Upper lobe of left lung (tissue), 6 donors: ENCODE results near the gene LUZP1. TPM values are rescaled to one million over a fixed set of nuclear protein-coding genes. Genes with fewer than 3 reads are reported as not detected.

ENCODE experiments used
- ATAC-seq, 2 donors: fragments of 200-7000 bp; cut with Tn5 transposase; one replicate each; pipeline ENCODE4 v1.9.1; 2022; ENCODE audit warnings: mild to moderate bottlenecking in 2 of 2, moderate library complexity in 2 of 2; ENCODE audit not compliant: low FRiP score in 2 of 2
- DNase-seq, 2 donors: peaks; one replicate each; pipeline ENCODE4 v3.0.0-alpha.2; 2019 to 2020
- H3K27ac ChIP-seq, 4 donors: fragments of 200-600 bp; sonication (generic); one replicate each; pipeline ENCODE4 v1.5.1; 2016 to 2019
- H3K27me3 ChIP-seq, 4 donors: fragments of 200-600 bp; sonication (generic); one replicate each; pipeline ENCODE4 v1.5.1; 2017 to 2019
- H3K36me3 ChIP-seq, 4 donors: fragments of 200-600 bp; sonication (generic); one replicate each; pipeline ENCODE4 v1.5.1; 2016 to 2019
- H3K4me1 ChIP-seq, 4 donors: fragments of 200-600 bp; sonication (generic); one replicate each; pipeline ENCODE4 v1.5.1; 2018 to 2019
- H3K4me3 ChIP-seq, 4 donors: fragments of 200-600 bp; sonication (generic); one replicate each; pipeline ENCODE4 v1.5.1; 2017 to 2019; ENCODE audit warnings: mild to moderate bottlenecking in 2 of 4, moderate library complexity in 1 of 4
- H3K9me3 ChIP-seq, 4 donors: fragments of 200-600 bp; sonication (generic); one replicate each; pipeline ENCODE4 v1.5.1; 2018 to 2019
- EP300 ChIP-seq, 4 donors: sonication (generic); formaldehyde crosslinking; IDR thresholded peaks; one replicate each; pipeline ENCODE4 v1.5.1; 2017; ENCODE audit warnings: antibody characterized with exemption in 4 of 4, control low read depth in 2 of 4
- POLR2A ChIP-seq, 4 donors: fragments of 450-650 bp; IDR thresholded peaks; one replicate each; pipeline ENCODE4 v1.5.1; 2016 to 2017; ENCODE audit warnings: antibody characterized with exemption in 4 of 4, mild to moderate bottlenecking in 2 of 4
- POLR2AphosphoS5 ChIP-seq, 2 donors: sonication (generic); formaldehyde crosslinking; IDR thresholded peaks; one replicate each; pipeline ENCODE4 v1.5.1; 2017; ENCODE audit warnings: antibody characterized with exemption in 2 of 2
- WGBS, 2 donors: methylation state at CpG; one replicate each; pipeline ENCODE4 v1.1.5; 2017 to 2018; 5-methylcytosine and 5-hydroxymethylcytosine counted together
- total RNA-seq, 6 donors: library from RNA; depleted of rRNA in 4 of 6; stranded (reverse); fragments of >200 nt in 4 of 6; gene quantifications; one replicate each; pipeline versions ENCODE4 v1.1.0 to v1.2.1, GENCODE V29; 2016 to 2021
- TF ChIP-seq, protein P1 (sequence below), 6 experiments: fragments of 450-650 bp in 4 of 6; fragments of 200-600 bp in 2 of 6; sonication (generic) in 2 of 6; IDR thresholded peaks; one replicate each; pipeline ENCODE4 v1.5.1; 2016 to 2019; ENCODE audit warnings: antibody characterized with exemption in 6 of 6
- donor health status: DM: no; HTN: no; CAD: no; lungs with moderate emphysema.
- donor health status: DM: no; HTN: yes; CAD: no; lungs with severe emphysema.

LUZP1 gene
- total RNA-seq, 6 donors from 2014 or later = 12.6 to 33.0 (median 21.2) TPM

DNA sequence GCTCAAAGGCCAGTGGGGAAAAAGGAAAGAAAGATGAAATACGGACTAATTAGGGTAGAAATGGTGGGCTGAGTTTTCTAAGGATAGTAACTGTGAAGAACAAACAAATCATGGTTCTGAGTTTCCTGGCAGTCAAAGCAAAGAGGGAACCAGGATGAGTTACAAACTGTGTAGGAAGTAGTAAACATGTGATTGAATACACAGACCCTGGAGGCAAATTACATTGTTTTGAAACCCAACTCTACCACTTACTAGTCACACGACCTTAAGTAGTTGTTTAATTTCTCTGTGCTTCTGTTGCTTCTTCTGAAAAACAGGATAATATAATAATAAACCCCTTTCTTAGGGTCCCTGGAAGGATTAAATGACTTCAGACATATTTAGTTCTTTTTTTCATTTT is 11.2 kb upstream of the LUZP1 start:
- H3K9me3 ChIP-seq = no peaks in the 10 kb centered on the region
- no peaks in the 10 kb centered on the region for H3K27me3 ChIP-seq
- no peak for ATAC-seq
- peaks cover 14 to 38% (median 18%) of the 10 kb centered on the region in 4 donors for H3K4me1 ChIP-seq
- TF ChIP-seq POLR2A (IDR thresholded peaks at IDR 0.05) = no peak
- TF ChIP-seq POLR2AphosphoS5 (IDR thresholded peaks at IDR 0.05) = no peak
- TF ChIP-seq, protein P1, sequence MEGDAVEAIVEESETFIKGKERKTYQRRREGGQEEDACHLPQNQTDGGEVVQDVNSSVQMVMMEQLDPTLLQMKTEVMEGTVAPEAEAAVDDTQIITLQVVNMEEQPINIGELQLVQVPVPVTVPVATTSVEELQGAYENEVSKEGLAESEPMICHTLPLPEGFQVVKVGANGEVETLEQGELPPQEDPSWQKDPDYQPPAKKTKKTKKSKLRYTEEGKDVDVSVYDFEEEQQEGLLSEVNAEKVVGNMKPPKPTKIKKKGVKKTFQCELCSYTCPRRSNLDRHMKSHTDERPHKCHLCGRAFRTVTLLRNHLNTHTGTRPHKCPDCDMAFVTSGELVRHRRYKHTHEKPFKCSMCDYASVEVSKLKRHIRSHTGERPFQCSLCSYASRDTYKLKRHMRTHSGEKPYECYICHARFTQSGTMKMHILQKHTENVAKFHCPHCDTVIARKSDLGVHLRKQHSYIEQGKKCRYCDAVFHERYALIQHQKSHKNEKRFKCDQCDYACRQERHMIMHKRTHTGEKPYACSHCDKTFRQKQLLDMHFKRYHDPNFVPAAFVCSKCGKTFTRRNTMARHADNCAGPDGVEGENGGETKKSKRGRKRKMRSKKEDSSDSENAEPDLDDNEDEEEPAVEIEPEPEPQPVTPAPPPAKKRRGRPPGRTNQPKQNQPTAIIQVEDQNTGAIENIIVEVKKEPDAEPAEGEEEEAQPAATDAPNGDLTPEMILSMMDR (IDR thresholded peaks at IDR 0.05) = no peak
- no peak for TF ChIP-seq EP300 (IDR thresholded peaks at IDR 0.05)
- no peak overlapping the region for H3K4me3 ChIP-seq
- 73 to 86% methylated on average over 2 of the region's 2 CpGs for WGBS, 2 donors
- DNase-seq = no peak
- H3K36me3 ChIP-seq = no peaks in the 10 kb centered on the region
- H3K27ac ChIP-seq = no peak overlapping the region

DNA sequence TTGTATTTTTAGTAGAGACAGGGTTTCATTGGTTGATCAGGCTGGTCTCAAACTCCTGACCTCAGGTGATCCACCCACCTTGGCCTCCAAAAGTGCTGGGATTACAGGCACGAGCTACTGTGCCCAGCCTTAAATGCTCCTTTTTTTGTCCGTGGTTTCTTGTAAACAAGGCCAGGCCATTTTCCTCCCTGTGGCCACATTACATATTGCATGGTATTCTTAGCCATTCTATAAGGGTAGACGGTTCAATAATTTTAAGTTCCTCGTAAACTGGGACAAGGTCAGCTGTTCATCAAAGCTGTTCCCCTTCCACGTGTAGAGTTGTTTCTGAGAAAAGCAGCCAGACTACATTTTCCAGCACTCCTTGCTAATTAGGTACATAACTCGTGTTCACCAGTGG is 10.3 kb upstream of the LUZP1 start:
- ATAC-seq (no peak), DNase-seq (no peak)
- Histone ChIP-seq H3K36me3 (no peaks in the 10 kb centered on the region), H3K27ac (peak overlapping the region in 3 of 4 donors; percentile 80 to 88 (median 86)), H3K4me3 (no peak overlapping the region), H3K9me3 (no peaks in the 10 kb centered on the region), H3K27me3 (no peaks in the 10 kb centered on the region), H3K4me1 (peaks cover 11 to 31% (median 13%) of the 10 kb centered on the region in 4 donors)
- no peak for TF ChIP-seq EP300 (IDR thresholded peaks at IDR 0.05)
- TF ChIP-seq, protein P1 (IDR thresholded peaks at IDR 0.05) = peak in 4 of 6 experiments; percentile 8 to 41 (median 26)
- WGBS, 2 donors = 54 to 70% methylated on average over 6 of the region's 6 CpGs

DNA sequence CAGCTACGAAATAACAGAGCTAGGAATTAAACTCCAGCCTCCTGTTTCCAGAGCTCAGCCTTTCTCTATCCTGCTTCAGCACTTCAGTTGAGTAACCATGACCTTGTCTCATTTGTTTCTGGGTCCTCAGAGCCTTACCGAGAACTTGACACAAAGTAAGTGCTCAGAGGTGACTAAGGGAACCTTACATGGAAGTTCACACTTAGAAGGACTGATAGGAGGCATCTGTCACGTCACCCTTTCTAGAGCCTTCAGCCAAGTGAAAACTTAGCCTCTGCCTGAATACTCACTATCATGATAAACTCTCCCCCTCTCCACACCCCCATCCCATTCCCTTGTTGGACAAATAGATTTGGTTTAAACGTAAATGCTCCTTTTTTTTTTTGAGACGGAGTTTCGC is 9.8 kb upstream of the LUZP1 start:
- TF ChIP-seq POLR2AphosphoS5 (IDR thresholded peaks at IDR 0.05) (no peak), EP300 (IDR thresholded peaks at IDR 0.05) (no peak), POLR2A (IDR thresholded peaks at IDR 0.05) (no peak)
- TF ChIP-seq, protein P1 (IDR thresholded peaks at IDR 0.05) = no peak
- Histone ChIP-seq H3K27me3 (no peaks in the 10 kb centered on the region), H3K9me3 (no peaks in the 10 kb centered on the region), H3K27ac (peak overlapping the region; percentile 80 to 88 (median 85)), H3K4me1 (peaks cover 11 to 31% (median 13%) of the 10 kb centered on the region in 4 donors), H3K36me3 (no peaks in the 10 kb centered on the region), H3K4me3 (no peak overlapping the region)
- ATAC-seq (no peak), DNase-seq (no peak)
- WGBS, 2 donors = 81 to 84% methylated on average over 6 of the region's 6 CpGs

DNA sequence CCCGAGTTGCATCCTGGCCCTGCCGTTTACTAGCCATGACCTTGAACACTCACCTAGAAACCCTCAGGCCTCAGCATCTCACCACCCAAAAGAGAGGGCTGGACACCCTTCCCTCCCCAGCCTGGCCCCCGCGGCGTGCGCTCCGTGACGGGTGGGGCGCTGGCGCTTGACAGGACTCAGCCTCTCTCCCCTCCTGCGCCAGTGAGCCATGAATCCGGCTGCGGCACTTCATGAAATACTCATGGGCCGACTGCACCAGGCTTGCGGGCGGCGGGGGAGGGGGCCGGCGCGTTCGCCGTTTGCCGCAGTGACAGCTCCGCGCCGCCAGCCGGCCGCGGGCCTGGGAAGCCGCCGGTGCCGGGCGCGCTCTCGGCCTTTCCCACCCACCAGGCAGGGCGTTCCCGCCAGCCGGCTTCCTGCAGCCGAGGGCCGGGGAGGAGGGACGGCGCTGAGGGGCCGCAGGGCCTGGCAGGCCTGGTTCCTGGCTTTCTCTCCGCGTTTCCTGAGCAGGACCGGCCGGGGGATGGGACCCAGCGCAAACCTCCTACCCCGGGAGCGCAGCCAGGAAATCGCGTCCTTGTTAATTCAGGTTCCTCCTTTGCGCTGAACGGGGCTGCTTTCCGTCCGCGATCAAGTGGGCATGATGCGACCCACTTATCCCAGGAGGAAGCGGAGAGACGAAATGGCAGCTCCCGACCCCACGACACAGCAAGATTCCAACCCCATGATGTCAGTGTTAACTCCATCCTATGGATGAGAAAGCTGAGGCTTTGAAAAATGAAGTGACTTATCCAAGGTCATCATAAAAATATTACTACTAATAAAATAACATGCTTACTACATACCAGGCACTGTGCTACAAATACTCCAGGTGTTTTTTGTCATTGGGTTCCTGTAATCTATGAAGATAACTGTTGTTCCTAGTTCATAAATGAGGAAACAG is 9.1 kb upstream of the LUZP1 start:
- TF ChIP-seq POLR2AphosphoS5 (IDR thresholded peaks at IDR 0.05) (peak in 1 of 2 donors; percentile 69), EP300 (IDR thresholded peaks at IDR 0.05) (peak in 1 of 4 donors; percentile 13), POLR2A (IDR thresholded peaks at IDR 0.05) (peak in 2 of 4 donors; percentile 41)
- TF ChIP-seq, protein P1 (IDR thresholded peaks at IDR 0.05) = peak in 5 of 6 experiments; percentile 14 to 85 (median 52)
- H3K4me1 ChIP-seq = peaks cover 11 to 31% (median 13%) of the 10 kb centered on the region in 4 donors
- WGBS, 2 donors = 1 to 8% methylated on average over 19 to 27 of the region's 62 CpGs
- peak overlapping the region; percentile 19 to 57 (median 50) for H3K4me3 ChIP-seq
- H3K36me3 ChIP-seq = no peaks in the 10 kb centered on the region
- no peaks in the 10 kb centered on the region for H3K9me3 ChIP-seq
- ATAC-seq (peak; percentile 82 to 95), DNase-seq (peak; percentile 60 to 94)
- H3K27ac ChIP-seq = peak overlapping the region; percentile 80 to 88 (median 85)
- no peaks in the 10 kb centered on the region for H3K27me3 ChIP-seq
